MCF 10A (cell line): ENCODE data around the gene JOSD2. TPM values are rescaled to one million over a fixed set of nuclear protein-coding genes. Genes with fewer than 3 reads are reported as not detected.

Experiments
- BruUV-seq: library from RNA; stranded (reverse); fragments of 400-500 nt; replicated peaks from 2 replicates; lab custom pipeline; 2021; lab: Mats Ljungman, UMichigan
- CTCF ChIA-PET: fragments of 300-600 bp; sonication (Branson Sonifier 250); formaldehyde crosslinking; extraction: SDS; loops from one replicate; lab custom pipeline; 2021; ENCODE audit warnings: antibody characterized with exemption, inconsistent platforms; lab: Yijun Ruan, JAX
- POLR2A ChIA-PET: fragments of 300-600, 350-650 bp; sonication (Branson Sonifier 250); formaldehyde crosslinking; extraction: SDS; loops from one replicate; lab custom pipeline; 2020; ENCODE audit warnings: antibody characterized with exemption, inconsistent platforms; lab: Yijun Ruan, JAX
- DNase-seq: peaks from one replicate; pipeline ENCODE4 v3.0.0-alpha.2; 2018; ENCODE audit not compliant: unreplicated experiment
- H3K27ac Mint-ChIP-seq: one replicate; pipeline ENCODE4 v1.8.0; 2022; ENCODE audit warnings: mild to moderate bottlenecking, low read depth, mixed read lengths; ENCODE audit not compliant: unreplicated experiment
- H3K27me3 Mint-ChIP-seq: one replicate; pipeline ENCODE4 v1.8.0; 2022; ENCODE audit warnings: mixed read lengths; ENCODE audit not compliant: insufficient read depth, unreplicated experiment
- H3K36me3 Mint-ChIP-seq: one replicate; pipeline ENCODE4 v1.8.0; 2022; ENCODE audit warnings: mild to moderate bottlenecking, moderate library complexity, mixed read lengths; ENCODE audit not compliant: insufficient read depth, unreplicated experiment
- H3K4me1 Mint-ChIP-seq: one replicate; pipeline ENCODE4 v1.8.0; 2022; ENCODE audit warnings: mixed read lengths; ENCODE audit not compliant: insufficient read depth, unreplicated experiment
- H3K4me3 Mint-ChIP-seq: one replicate; pipeline ENCODE4 v1.8.0; 2022; ENCODE audit warnings: mild to moderate bottlenecking, moderate library complexity, mixed read lengths; ENCODE audit not compliant: unreplicated experiment
- H3K9me3 Mint-ChIP-seq: one replicate; pipeline ENCODE4 v1.8.0; 2022; ENCODE audit warnings: mixed read lengths; ENCODE audit not compliant: unreplicated experiment
- intact Hi-C: fragments of 100-400 bp; cut with micrococcal nuclease; formaldehyde crosslinking; loops from 2 replicates; pipeline ENCODE4 v1.14.1; 2022
- total RNA-seq: library from RNA; stranded (reverse); gene quantifications from 2 replicates; pipeline ENCODE4 v1.2.3, GENCODE V29; 2022
- TF ChIP-seq, protein P1 (sequence below): fragments of 200-600 bp; IDR thresholded peaks from one replicate; pipeline ENCODE4 v1.8.0; 2022; ENCODE audit warnings: antibody characterized with exemption, mild to moderate bottlenecking; ENCODE audit not compliant: unreplicated experiment

JOSD2 gene
- total RNA-seq, 1 experiment from 2014 or later: 65.8 TPM

DNA sequence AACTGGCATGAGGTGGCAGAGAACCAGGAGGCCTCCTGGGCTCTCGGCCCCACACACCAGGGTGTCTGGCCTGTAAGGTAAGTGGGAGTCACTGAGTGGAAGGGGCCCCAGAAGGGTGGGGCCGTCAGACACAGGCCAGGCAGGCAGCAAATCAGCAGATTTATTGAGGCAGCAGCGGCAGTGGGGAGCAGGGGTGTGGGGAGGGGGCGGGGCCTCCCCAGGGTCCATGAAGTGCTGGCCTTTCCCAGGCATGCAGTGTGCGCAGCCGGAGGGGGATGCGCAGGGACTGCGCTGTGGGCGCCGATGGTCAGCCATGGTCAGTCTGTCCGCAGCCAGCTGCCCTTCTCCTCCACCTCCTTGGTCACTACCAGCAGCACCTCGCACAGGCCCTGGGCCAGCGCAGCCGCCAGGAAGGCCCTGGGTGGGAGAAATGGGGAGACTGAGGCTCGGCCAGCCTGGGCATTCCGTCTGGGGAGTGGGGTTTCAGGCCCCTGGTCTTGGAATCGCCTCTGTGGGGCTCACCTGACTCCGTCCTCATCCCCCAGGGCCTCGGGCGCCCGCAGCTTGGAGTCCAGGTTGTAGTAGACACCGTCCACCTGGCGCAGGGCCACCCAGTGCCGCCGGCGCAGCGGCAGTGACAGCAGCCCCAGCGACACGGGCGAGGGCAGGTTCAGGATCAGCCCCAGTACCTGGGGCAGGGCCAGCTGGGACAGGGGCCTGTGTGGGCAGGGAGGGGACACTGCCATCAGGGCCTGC, 5.0 kb downstream of the JOSD2 start:
- intact Hi-C loops: no loop called here
- TF ChIP-seq, protein P1, sequence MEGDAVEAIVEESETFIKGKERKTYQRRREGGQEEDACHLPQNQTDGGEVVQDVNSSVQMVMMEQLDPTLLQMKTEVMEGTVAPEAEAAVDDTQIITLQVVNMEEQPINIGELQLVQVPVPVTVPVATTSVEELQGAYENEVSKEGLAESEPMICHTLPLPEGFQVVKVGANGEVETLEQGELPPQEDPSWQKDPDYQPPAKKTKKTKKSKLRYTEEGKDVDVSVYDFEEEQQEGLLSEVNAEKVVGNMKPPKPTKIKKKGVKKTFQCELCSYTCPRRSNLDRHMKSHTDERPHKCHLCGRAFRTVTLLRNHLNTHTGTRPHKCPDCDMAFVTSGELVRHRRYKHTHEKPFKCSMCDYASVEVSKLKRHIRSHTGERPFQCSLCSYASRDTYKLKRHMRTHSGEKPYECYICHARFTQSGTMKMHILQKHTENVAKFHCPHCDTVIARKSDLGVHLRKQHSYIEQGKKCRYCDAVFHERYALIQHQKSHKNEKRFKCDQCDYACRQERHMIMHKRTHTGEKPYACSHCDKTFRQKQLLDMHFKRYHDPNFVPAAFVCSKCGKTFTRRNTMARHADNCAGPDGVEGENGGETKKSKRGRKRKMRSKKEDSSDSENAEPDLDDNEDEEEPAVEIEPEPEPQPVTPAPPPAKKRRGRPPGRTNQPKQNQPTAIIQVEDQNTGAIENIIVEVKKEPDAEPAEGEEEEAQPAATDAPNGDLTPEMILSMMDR: no peak
- ChIA-PET CTCF (no interaction called here), POLR2A (no interaction called here)
- Mint-ChIP-seq H3K36me3 (no peaks in the 10 kb centered on the region), H3K4me3 (no peak overlapping the region), H3K27ac (no peak overlapping the region), H3K9me3 (no peaks in the 10 kb centered on the region), H3K4me1 (peaks cover 6% of the 10 kb centered on the region), H3K27me3 (no peaks in the 10 kb centered on the region)
- no peak for DNase-seq
- BruUV-seq: no TSS peak

DNA sequence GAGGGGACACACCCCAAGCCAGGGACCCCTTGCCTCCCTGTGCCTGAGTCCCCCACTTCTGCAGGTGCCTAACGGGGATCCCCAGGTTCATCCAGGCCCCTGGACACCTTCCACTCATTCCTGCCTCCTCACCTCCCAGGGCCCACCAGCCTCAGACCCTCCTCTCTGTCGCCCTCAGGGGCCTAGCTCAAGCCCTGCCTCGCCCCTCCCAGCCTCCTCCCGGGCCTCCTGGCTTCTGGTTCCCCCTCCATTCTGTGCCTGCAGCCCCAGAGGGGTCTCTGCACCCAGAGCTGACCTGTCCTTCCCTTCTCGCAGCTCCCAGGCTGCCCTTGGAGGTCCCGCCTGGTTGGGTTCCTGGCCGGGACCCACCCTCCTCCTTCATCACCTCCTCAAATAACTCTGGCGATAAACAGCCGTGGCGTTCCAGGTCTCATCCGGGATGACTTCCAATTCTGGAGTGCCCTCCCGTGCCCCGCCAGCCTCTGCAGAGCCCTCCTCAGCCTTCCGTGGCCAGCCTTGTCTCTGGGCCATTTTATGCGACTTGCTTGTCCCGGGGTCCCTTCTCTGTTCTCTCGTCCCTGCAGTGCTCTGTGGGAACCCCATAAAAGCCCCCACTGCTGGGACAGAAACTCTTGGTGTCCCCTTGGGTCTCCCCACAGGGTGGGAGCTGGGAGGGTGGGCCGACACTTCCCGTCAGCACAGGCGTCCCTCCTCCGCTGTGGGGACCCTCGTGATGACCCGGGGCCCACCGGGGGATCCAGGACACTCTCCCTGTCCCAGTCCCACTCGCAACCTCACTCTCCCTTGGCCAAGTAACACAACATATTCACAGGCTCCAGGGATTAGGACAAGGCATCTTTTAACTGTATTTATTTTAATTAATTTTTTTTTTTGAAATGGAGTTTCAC, 9.2 kb downstream of the JOSD2 start:
- no peaks in the 10 kb centered on the region for H3K9me3 Mint-ChIP-seq
- TF ChIP-seq, protein P1: no peak
- no peak overlapping the region for H3K4me3 Mint-ChIP-seq
- POLR2A ChIA-PET: no interaction called here
- CTCF ChIA-PET: no interaction called here
- BruUV-seq: no TSS peak
- no peaks in the 10 kb centered on the region for H3K27me3 Mint-ChIP-seq
- intact Hi-C loops: no loop called here
- H3K4me1 Mint-ChIP-seq: no peaks in the 10 kb centered on the region
- no peak for DNase-seq
- no peaks in the 10 kb centered on the region for H3K36me3 Mint-ChIP-seq
- no peak overlapping the region for H3K27ac Mint-ChIP-seq

DNA sequence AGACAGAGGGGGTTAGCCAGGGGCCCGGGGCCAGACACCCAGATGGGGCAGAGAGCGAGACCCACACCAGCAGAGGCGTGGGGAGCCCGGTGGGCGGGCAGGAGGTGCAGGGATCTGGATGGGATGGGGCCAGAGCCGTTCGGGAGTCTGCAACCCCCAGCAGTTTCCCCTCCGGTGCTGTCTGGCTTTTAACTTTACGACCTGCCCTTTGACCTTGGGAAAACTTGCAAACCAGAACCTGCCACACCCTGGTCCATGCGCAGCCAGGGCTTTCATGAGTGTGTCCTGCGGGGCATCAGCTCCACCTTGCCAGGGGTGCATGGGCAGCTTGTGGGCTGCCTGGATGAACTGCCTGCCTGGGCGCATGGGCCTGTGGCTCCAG, 9.8 kb downstream of the JOSD2 start:
- H3K27me3 Mint-ChIP-seq: no peaks in the 10 kb centered on the region
- no peak for DNase-seq
- intact Hi-C loops: no loop called here
- BruUV-seq: no TSS peak
- H3K27ac Mint-ChIP-seq: no peak overlapping the region
- TF ChIP-seq, protein P1: no peak
- no peaks in the 10 kb centered on the region for H3K4me1 Mint-ChIP-seq
- no peak overlapping the region for H3K4me3 Mint-ChIP-seq
- H3K36me3 Mint-ChIP-seq: peaks cover 2% of the 10 kb centered on the region
- ChIA-PET CTCF (no interaction called here), POLR2A (no interaction called here)
- H3K9me3 Mint-ChIP-seq: no peaks in the 10 kb centered on the region

DNA sequence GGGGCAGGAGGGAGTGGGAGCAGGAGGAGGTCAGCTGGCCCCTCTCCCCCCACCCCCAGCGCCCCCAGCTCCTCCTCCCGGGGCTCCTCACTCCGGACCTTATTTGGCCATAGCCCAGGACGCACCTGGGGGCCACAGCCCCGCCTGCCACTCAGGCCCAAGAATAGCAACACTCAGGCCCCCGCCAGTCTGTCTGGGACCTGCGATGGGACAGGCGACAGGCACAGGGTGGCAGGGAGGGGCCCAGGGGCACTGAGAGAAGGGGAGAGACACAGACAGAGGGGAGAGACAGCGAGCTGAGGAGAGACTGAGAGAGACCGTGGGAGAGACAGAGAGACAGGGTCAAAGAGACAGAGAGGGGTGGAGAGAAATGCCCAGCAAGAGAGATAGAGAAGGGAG, 10.2 kb downstream of the JOSD2 start:
- H3K36me3 Mint-ChIP-seq: peaks cover 6% of the 10 kb centered on the region
- H3K27ac Mint-ChIP-seq: no peak overlapping the region
- no TSS peak for BruUV-seq
- DNase-seq: no peak
- intact Hi-C loops: no loop called here
- TF ChIP-seq, protein P1: no peak
- peaks cover 1% of the 10 kb centered on the region for H3K27me3 Mint-ChIP-seq
- CTCF ChIA-PET: no interaction called here
- H3K4me1 Mint-ChIP-seq: no peaks in the 10 kb centered on the region
- no peak overlapping the region for H3K4me3 Mint-ChIP-seq
- no peaks in the 10 kb centered on the region for H3K9me3 Mint-ChIP-seq
- POLR2A ChIA-PET: no interaction called here
